GM18498 (cell line): ENCODE measurements around the gene TNFRSF25.

Experiments used
- ATAC-seq: cut with Tn5 transposase; IDR thresholded peaks from one replicate; pipeline ENCODE4 v1.9.1; 2021; ENCODE audit warnings: mild to moderate bottlenecking, moderate library complexity; ENCODE audit not compliant: unreplicated experiment

TNFRSF25 gene, protein sequence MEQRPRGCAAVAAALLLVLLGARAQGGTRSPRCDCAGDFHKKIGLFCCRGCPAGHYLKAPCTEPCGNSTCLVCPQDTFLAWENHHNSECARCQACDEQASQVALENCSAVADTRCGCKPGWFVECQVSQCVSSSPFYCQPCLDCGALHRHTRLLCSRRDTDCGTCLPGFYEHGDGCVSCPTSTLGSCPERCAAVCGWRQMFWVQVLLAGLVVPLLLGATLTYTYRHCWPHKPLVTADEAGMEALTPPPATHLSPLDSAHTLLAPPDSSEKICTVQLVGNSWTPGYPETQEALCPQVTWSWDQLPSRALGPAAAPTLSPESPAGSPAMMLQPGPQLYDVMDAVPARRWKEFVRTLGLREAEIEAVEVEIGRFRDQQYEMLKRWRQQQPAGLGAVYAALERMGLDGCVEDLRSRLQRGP

DNA sequence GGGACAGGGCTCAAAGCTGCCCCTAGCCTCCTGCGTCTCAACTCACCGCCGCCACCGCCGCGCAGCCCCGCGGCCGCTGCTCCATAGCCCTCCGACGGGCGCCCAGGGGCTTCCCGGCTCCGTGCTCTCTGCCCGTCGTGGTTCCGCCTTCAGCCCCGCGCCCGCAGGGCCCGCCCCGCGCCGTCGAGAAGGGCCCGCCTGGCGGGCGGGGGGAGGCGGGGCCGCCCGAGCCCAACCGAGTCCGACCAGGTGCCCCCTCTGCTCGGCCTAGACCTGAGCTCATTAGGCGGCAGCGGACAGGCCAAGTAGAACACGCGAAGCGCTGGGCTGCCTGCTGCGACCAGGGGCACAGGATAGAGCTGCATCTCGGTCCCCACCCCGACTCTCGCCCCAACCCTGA is at the start of gene TNFRSF25:
TSS of gene TNFRSF25 (minus strand) at position 151 of the 400 bp plus-strand sequence. CDS start at position 85, 66 bp downstream.
- ATAC-seq, result no peak

DNA sequence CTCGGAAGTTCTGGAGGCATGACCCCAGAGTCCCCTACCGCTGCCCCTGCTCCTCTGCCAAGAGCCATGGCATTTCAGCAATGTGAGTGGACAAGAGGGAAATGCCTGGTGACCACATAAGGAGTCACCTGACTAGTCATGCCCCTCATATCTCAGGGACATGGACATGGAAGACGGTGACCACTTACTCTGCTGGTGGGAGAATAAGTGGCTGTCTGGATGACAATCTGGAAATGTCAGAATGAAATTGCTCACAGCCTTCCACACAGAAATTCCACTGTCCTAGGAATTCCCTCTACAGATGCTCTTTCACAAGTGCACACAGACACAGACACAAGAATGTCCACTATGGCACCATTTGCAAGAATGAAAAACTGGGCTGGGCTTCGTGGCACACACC is 49.8 kb upstream of the TNFRSF25 start:
- ATAC-seq, result no peak

DNA sequence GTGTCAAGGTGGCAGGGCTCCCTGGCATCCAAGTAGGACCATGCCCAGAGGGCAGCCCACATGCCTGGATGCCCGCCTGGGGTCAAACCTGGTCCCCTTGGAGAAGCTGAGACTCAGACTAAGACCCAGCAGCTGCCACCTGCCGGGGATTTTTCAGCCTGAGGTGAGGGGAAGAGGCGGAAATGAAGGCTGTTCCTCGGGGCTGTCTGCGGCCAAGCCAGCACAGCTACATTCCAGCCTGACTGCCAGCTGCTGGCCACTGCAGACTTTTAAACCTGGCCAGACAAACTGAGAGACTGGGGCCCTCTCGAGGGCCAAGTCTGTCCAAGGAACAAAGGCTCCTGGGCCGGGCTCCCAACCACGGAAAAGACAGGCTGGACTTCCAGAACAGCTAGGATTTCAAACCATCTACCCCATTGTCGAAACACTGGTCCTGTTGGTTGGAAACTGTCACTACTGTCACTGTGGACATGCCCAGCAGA is 47.4 kb upstream of the TNFRSF25 start:
- no peak for ATAC-seq

DNA sequence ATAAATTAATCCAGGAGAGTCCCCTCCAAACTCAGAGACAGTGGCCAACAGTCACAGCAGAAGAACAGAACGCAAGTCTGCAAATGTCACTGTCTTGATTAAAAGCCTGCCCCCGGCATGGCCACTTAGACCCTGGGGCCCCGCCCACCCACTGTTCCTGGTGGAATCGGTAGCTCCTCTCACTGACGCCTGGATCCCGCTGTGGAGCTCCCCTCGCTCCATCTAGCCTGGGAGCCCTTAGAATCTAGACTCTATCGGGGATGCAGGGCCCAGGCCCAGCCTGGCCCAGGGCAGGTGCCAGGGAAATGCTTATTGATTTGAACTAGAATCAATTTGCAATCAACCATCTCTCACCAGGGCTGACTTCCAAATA is 46.9 kb upstream of the TNFRSF25 start:
- no peak for ATAC-seq

DNA sequence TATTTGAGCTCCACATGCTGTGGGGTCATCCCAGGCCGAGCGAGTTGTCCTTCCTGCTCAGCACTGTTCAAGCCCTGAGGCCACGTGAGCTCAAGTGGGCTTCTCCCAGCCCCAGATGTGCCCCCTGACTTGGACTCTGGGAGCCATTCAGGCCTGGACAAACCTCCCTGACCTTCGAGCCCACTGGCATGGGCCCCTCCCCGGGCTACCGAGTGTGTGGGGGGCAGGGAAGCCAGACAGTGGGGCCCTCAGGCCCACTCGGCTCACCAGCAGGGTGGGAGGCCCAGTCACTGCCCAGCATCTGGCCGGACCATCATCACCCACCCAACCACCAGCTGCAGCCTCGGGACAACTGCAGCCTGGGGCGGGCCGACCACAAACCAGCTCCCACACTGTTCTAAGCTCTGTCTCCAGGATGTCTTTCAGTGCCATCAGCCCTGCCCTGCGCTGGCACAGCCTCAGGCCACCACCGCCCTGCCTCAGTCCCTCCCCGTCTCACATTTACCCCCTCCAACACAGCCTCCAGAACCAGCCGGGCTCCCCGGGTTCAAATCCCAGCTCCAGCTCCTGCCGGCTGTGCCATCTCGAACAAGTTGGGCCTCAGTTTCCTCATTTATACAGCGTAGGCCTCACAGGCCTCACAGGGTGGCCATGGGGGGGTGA is 46.4 kb upstream of the TNFRSF25 start:
- ATAC-seq, result no peak

DNA sequence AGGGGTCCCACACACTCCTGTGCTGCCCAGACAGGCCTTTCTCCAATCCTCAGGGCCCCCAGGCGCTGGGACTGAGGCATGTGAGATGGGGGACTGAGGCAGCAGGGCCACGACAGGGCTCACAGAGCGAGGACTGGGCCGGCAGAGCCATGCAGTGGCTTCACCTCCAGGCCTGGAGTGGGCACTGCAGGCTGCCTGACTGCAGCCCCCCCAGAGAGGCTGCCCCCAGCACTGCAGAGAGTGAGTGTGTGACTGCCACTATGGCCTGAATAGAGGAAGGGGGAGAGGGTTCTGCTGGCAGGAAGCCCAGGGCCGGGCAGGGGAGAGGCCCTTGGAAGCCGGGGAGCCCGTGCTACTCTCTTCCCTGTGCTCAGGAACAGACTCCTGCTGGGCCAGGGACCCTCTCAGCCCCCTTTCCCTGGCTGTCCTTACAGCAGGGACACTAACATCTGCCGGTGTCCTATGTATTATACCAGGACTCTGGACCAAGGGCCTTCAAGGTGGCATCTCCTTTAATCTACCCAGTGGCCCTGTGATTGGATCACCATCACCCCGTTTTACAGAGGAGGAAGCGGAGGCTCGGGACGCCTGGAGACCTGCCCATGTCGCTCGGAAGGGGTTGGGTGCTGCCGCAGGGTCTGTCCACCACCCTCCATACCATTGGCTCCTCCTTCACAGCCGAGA is 45.7 kb upstream of the TNFRSF25 start:
- no peak for ATAC-seq

DNA sequence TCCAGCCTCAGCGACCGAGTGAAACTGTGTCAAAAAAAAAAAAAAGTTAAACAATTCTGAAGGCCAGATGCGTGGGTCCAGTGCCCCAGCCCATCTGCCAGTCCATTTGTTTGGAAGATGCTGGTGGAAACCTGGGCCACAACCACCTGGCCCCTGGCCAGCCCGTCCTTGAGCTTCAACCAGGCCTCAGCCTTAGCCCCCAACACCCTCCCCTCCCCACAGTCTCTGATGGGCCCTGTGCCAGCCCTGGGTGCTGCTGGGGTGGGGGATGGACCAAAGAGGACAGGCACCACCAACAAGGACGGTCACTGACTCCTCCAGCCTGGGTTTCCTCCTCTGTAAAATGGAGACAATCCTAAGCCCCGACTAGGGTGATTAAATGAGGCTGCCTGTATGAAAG is 45.1 kb upstream of the TNFRSF25 start:
- no peak for ATAC-seq

DNA sequence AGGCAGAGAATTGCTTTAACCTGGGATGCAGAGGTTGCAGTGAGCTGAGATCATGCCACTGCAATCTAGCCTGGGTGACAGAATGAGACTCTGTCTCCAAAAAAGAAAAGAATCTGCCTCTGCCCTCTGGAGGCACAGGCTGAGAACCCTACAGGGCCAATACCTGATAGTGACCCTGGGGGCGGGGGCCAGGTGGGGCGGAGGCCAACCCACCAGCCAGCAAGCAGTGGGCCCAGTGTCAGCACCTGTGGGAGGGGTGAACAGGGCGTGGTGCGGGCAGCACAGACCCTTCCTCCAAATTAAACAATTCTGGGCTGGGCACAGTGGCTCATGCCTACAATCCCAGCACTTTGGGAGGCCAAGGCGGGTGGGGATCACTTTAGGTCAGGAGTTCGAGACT is 44.5 kb upstream of the TNFRSF25 start:
- no peak for ATAC-seq

DNA sequence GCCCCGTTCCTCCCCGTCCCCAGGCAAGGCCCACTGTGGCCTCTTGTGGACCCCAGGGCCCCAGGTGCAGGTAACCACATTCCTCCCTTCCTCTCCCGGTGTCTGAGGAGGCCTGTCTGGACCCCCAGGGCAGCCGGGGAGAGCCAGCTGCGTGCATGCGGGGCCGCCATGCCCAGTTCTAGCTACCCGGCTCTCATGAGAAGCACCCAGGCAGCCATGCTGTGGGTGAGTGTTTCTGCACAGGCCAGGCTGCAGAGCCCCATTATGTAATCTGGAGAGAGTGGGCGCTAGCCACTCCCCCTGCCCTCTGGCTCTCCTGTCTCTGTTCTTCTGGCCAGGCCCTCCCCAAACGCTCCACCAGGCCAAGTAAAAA is 43.9 kb upstream of the TNFRSF25 start:
- ATAC-seq, result no peak

DNA sequence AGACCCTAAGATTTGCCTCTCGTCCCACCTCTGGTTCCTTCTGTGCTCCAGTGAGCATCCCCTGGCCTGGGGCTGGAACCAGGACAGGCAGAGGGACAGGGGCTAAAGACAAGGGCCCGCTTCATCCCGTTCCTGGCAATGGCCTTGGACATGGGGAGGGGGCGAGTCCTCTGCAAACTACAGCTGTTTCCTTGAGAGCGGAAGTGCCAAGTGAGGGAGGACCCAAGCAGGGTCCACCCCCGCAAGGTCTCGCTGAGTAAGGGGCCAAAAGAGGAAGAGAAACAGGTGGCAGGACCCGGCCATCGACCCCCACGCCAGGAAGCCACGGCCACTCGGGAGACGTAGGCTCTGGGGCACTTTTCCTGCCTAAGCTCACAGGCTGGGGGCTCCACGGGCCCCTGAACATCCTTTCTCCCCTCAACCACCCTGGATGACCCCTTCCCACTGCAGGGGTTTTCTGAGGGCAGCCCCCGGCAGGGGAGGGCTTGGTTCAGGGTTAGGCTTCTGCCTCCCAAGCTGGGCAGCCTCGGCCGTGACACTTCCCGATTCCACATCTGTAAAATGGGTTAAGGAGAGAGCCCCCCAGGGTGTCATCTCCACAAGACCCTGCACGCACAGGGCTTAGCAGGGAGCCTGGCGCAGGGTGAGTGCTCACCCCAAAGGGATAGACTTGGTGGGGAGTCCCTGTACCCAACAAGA is 43.4 kb upstream of the TNFRSF25 start:
- ATAC-seq, result no peak

DNA sequence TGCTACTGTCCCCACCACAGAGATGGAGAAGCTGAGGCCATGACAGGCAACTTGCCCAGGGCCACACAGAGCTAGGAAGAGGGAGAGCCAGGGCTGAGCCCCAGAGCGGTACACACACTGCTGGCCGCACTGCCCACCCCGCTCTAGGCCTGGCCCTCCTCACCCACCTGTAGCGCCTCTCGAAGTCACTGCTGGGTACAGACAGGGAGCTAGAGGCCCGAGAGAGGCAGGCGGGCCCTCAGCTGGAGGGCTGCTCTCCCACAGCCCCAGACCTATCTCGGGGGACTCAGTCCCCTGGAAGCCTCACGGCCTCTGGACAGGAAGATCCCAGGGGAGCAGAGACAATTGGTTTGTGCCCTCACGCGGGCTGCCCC is 42.8 kb upstream of the TNFRSF25 start:
- ATAC-seq, result no peak

DNA sequence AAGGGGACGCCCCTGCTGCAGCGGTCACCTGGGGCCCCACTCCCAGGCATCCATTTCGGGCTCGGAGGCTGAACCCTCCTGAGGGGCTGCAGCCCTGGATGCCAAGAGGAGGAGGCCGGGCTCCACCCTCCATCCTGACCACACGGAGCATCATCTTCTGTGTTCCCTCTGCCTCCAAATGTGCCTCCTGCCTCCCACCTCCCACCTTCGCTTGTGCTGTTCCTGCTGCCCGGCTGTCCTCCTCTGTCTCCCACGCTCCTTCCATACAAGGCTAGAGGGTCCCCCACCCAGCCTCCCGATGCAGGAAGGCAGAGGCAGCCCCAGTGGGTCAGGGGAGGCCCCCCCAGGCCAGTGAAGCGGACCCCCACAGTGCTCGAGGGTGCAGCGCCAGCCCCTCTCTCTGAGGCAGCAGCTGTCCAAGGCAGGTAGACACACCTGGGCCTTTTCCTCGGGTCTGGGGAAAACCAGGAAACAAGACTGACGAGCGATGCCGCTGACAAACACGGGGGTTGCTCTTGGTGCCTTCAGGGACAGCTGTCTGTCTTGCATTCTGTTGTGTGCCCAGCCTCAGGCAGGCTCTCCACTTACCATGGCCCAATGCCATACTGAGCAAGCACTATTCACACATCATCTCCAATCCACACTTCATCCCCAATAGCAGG is 42.3 kb upstream of the TNFRSF25 start:
- ATAC-seq, result no peak

DNA sequence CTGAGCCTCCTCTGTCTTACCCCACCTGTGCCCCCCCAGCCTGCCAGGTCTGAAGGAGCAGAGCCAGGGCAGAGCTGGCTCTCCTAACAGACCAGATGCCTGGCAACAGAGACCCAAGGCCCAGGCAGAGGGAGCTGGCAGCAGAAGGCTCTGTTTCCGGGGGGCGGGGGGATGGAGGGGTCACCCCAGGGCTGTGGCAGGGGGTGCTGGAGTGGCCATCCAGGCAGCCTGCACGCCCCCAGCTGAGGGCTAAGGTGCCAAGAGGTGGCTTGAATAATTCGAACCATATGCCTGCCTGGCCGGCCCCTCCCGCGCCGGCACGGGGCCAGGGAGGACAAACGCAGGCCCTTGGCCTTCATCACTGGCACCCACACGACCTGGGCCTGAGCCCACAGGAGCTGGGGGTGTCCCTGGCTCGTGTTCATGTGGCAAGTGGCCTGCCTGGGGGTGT is 41.5 kb upstream of the TNFRSF25 start:
- ATAC-seq, result no peak

DNA sequence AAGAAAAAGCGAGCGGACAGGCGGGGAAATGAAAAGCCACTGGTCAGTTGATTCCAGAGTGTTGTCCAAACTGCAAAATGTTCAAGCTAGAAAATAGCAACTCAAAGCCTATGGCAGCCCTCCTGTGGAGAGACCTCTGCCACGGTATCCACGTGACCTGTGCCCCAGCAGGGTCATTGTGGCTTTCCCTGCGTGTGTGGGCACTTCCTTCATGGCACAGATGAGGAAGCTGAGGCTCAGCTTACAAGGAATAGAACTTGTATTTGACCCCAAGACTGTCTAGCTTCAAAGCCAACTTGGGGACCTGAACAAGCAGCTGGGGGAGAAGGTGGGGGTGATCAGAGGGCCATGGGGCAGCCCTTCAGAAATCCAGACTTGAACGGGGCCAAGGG is 41.1 kb upstream of the TNFRSF25 start:
- no peak for ATAC-seq

DNA sequence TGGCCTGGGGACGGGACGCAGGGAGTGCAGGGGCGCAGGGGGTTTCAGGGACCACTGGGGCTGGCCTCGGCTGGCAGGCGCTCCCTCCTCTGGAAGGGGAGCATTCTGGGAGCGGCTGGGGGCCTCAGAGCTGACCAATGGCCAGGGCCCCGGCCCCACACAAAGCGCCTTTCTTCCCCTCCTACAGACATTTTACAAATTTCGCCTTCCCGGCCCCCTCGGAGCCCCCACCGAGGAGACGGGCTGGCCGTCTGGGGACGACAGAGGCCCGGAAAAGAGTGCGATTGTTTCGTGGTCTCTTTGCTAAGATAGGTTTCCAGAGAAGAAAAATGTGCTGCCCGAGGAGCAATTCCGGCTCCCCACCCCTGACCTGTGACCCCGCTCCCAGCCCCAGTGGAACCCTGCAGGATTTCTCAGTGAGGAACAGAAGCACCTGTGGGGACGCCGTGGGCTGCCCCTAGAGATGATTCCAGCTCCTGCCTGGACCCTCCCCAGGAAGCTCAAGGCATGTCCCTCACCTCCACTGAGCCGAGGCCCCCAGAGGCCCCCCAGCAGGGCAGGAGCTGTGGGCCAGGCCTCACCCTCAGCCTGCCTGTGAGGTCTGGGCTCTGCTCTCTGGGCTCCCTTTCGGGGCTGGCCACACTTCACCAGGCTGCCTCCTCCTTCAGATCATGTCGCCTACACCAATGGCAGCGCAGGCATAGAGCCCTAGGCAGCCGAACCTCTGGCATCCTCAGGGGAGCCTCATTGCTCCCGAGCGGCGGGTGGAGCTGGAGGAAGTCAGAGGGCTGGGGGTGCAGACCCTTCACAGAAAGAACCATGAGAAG is 40.5 kb upstream of the TNFRSF25 start:
- ATAC-seq, result no peak

DNA sequence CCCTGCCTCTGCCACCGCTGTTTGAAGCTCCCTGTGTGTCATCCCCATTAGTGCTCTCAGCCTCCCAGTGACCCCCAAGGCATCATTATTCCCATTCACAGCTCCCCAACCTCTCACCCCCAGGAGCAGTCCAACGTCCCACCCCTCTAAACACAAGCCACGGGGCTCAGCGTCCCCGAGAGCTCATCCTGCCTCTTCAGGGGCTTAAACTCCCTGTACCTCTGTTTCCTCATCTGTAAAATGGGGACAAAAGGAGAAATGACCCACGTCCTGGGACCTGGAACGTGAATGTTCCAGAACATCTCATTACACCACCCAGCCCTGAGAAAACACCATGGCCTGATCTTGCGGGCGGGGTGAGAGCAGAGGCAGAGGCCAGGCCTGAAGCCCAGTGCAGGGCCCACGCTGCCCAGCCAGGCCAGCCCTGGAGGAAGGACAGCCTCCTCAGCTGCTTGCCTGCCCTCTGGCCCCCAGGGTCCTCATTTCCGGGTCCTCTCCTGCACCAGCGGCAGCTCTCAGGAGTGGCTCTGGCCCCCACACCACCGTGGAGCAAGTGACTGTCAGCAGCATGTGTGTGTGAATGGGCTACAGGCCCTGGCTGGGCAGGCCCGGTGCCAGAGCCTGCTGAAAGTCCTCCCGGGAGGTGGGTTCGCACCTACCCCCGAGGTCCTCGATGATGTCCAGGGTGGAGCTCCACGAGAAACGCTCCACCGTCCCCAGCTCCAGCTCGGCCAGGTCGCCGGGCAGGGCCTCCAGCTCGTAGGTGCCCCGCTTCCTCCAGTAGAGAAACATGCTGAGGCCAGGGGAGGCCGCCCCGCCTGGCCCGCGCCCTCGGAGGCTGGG is 39.6 kb upstream of the TNFRSF25 start:
- no peak for ATAC-seq

DNA sequence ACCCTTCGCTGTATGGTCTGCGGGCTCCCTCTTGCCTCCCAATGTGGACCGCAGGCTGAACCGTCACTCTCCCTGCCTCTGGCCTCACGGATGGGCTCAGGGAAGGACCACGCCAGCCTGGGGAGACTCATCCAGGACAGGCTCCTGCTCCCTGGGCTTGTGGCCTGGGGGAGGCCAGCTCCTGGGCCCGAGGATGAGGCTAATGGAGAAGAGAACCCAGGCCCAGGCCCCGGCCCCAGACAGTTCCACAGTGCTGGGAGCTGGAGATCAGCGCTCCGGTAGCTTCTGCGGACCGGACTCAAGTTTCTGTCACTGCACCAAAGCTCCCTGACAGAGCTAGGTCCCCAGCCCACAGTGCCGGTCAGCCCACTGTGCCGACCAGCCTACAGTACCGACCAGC is 38.9 kb upstream of the TNFRSF25 start:
- no peak for ATAC-seq

DNA sequence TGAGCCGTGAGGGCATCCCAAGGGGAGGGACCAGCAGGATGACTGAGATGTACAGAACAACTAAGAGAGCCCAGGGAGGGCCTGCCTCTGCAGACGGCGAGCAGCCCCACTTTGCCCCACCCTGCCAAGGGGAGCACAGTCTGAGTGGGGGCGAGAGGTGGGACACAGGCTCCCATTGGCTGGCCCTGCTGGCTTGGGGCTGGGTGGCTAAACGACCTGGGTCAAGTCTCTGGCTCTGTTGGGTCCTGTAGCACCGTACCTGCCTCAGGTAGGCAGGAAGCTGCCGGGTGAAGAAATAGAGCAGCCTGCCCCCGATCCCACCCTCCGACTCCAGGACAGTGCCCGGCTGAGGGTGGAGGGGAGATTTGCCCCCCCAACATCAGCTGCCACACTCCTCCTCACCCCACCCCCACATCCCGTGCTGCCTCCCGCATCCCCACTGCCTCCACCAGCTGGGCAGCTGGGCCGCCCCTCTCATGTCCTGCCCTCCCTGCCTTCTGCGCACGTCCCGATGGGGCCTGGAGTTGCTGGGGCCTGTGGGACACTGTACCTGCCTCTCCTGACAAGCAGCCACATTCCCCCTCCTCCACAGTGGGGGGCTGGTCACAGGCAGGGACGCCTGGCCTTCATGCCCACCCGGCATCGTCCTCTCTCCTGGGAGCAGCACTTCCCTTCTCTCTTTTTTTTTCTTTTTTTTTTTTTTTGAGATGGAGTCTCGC is 38.1 kb upstream of the TNFRSF25 start:
- ATAC-seq, result no peak
